ENCODE measurements around the gene CCDC47. TPM values are rescaled to one million over a fixed set of nuclear protein-coding genes. Genes with fewer than 3 reads are reported as not detected.

CCDC47 gene
- total RNA-seq, 2 donors from 2014 or later, result 40.2 to 101 TPM

DNA sequence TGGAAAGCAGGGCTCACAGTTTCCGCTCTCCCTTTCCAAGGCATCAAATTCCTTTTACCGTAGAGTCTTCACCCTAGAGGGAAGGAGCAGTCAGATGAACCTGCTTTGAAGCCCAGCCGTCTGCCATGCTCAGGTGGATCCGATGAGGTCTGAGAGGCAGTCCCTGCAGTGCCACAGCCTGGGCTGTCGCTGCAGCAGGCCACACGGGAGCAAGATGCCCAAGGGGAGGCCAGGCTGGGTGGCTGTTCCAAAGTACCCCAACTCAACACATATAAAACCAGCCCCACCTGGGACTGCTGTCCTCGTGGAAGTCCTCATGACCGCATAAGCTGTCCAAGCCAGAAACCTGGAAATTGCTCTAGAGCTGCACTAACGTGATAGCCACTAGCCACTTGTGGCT, 68.6 kb downstream of the CCDC47 start:
- no peak for TF ChIP-seq CTCF (IDR thresholded peaks at IDR 0.05)
- Histone ChIP-seq H3K27me3 (replicated peaks; ENCODE audit: insufficient read depth) (no peaks in the 10 kb centered on the region), H3K4me3 (no peak overlapping the region), H3K36me3 (peaks cover 32% of the 10 kb centered on the region), H3K27ac (no peak overlapping the region), H3K4me1 (ENCODE audit: control insufficient read depth in 1 of 2, low read depth in 2 of 2) (peaks cover 11 to 15% of the 10 kb centered on the region in 2 donors), H3K9me3 (no peaks in the 10 kb centered on the region)
- ATAC-seq (ENCODE audit: insufficient number of reproducible peaks, low FRiP score, low read depth) (no peak), DNase-seq (ENCODE audit: low spot score) (no peak)

DNA sequence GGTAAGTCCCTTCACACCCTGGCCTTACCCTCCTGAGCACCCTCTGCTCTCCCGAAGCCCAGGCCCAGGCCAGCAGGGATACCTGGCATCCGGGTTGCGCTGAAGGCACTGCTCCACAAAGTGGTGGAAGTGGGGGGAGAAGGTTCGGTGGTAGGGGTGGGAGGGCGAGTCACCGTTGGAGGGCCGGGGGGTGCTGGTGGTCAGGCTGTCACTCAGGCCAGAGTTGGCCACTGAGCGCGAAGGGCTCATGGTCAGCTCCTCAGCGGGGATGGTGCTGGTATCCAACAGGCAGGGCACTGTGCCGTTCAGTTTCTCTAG, 69.2 kb downstream of the CCDC47 start:
- peaks cover 32% of the 10 kb centered on the region for H3K36me3 ChIP-seq
- ATAC-seq (ENCODE audit: insufficient number of reproducible peaks, low FRiP score, low read depth) (no peak), DNase-seq (ENCODE audit: low spot score) (no peak)
- TF ChIP-seq CTCF (IDR thresholded peaks at IDR 0.05), result no peak
- H3K27me3 ChIP-seq (replicated peaks; ENCODE audit: insufficient read depth), result no peaks in the 10 kb centered on the region
- peaks cover 11 to 18% of the 10 kb centered on the region in 2 donors for H3K4me1 ChIP-seq (ENCODE audit: control insufficient read depth in 1 of 2, low read depth in 2 of 2)
- H3K9me3 ChIP-seq, result no peaks in the 10 kb centered on the region
- no peak overlapping the region for H3K4me3 ChIP-seq
- no peak overlapping the region for H3K27ac ChIP-seq

- Histone ChIP-seq H3K36me3 (peaks cover 28% of the 10 kb centered on the region), H3K4me3 (no peak overlapping the region)
Measured at GRCh38 chr17:63703556-63704258, 69.7 kb downstream of the CCDC47 start.

GRCh38 chr17:63703029-63703428, 70.4 kb downstream of the CCDC47 start:
- Histone ChIP-seq H3K36me3 (peaks cover 21% of the 10 kb centered on the region), H3K4me3 (no peak overlapping the region), H3K27me3 (replicated peaks; ENCODE audit: insufficient read depth) (no peaks in the 10 kb centered on the region), H3K4me1 (ENCODE audit: control insufficient read depth in 1 of 2, low read depth in 2 of 2) (peaks cover 11 to 24% of the 10 kb centered on the region in 2 donors), H3K27ac (no peak overlapping the region), H3K9me3 (no peaks in the 10 kb centered on the region)
- ATAC-seq (ENCODE audit: insufficient number of reproducible peaks, low FRiP score, low read depth) (no peak), DNase-seq (ENCODE audit: low spot score) (no peak)
- TF ChIP-seq CTCF (IDR thresholded peaks at IDR 0.05), result no peak

More at GRCh38 chr17:63703556-63704258, 69.7 kb downstream of the CCDC47 start:
- Histone ChIP-seq H3K27me3 (replicated peaks; ENCODE audit: insufficient read depth) (no peaks in the 10 kb centered on the region), H3K27ac (no peak overlapping the region), H3K9me3 (no peaks in the 10 kb centered on the region), H3K4me1 (ENCODE audit: control insufficient read depth in 1 of 2, low read depth in 2 of 2) (peaks cover 11 to 23% of the 10 kb centered on the region in 2 donors)
- no peak for TF ChIP-seq CTCF (IDR thresholded peaks at IDR 0.05)
- DNase-seq (ENCODE audit: low spot score), result no peak
- ATAC-seq (ENCODE audit: insufficient number of reproducible peaks, low FRiP score, low read depth), result no peak

DNA sequence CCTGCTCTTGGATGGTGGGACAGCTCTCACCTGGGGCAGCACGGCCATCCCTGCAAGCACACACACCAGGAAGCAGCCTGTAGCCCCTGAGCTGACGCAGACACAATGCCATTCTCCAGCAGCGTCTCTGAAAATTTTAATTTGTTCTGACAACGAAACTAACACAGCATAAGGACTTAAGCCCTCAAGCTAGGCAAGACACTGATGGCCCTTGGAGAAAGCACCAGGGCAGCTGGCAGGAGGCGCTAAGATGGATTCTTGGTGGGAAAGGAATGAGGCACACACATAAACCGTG, 70.7 kb downstream of the CCDC47 start:
- DNase-seq (ENCODE audit: low spot score) (no peak), ATAC-seq (ENCODE audit: insufficient number of reproducible peaks, low FRiP score, low read depth) (no peak)
- H3K27me3 ChIP-seq (replicated peaks; ENCODE audit: insufficient read depth), result no peaks in the 10 kb centered on the region

More for the DNA sequence above, 70.7 kb downstream of the CCDC47 start:
- Histone ChIP-seq H3K4me3 (no peak overlapping the region), H3K4me1 (ENCODE audit: control insufficient read depth in 1 of 2, low read depth in 2 of 2) (peaks cover 11 to 24% of the 10 kb centered on the region in 2 donors), H3K27ac (no peak overlapping the region), H3K9me3 (no peaks in the 10 kb centered on the region), H3K36me3 (peaks cover 20% of the 10 kb centered on the region)
- TF ChIP-seq CTCF (IDR thresholded peaks at IDR 0.05), result no peak
